Heart right ventricle (tissue), 16 donors: ENCODE measurements around the gene PIGV. TPM values are rescaled to one million over a fixed set of nuclear protein-coding genes. Genes with fewer than 3 reads are reported as not detected.
A peak's percentile ranks its signal among the peaks of the same experiment; 100 is the strongest.

Experiments used
- ATAC-seq, 8 donors: fragments of 200-7000 bp; cut with Tn5 transposase; one replicate each; pipeline ENCODE4 v1.9.1; 2020; ENCODE audit warnings: mild to moderate bottlenecking in 8 of 8, moderate library complexity in 8 of 8, moderate number of reproducible peaks in 1 of 8
- DNase-seq, 2 donors: peaks; one replicate each; pipeline ENCODE4 v3.0.0-alpha.2; 2020
- H3K27ac ChIP-seq, 10 donors: fragments of 200-600 bp; sonication (generic) in 2 of 10; one replicate each; pipeline versions ENCODE4 v1.5.0 to v1.8.0; 2020 to 2022; ENCODE audit warnings: mild to moderate bottlenecking in 3 of 10
- H3K27me3 ChIP-seq, 7 donors: fragments of 200-600 bp; one replicate each; pipeline ENCODE4 v1.8.0; 2021 to 2022; ENCODE audit warnings: mild to moderate bottlenecking in 2 of 7
- H3K36me3 ChIP-seq, 9 donors: fragments of 200-600 bp; sonication (generic) in 1 of 9; one replicate each; pipeline versions ENCODE4 v1.5.0 to v1.8.0; 2020 to 2022; ENCODE audit warnings: mild to moderate bottlenecking in 2 of 9
- H3K4me1 ChIP-seq, 9 donors: fragments of 200-600 bp; sonication (generic) in 1 of 9; one replicate each; pipeline versions ENCODE4 v1.5.0 to v1.8.0; 2020 to 2022; ENCODE audit warnings: mild to moderate bottlenecking in 4 of 9
- H3K4me3 ChIP-seq, 10 donors: fragments of 200-600 bp; sonication (generic) in 2 of 10; one replicate each; pipeline versions ENCODE4 v1.5.0 to v1.8.0; 2020 to 2022; ENCODE audit warnings: mild to moderate bottlenecking in 7 of 10, moderate library complexity in 2 of 10
- H3K9me3 ChIP-seq, 11 donors: fragments of 200-600 bp in 10 of 11; sonication (generic) in 2 of 11; one replicate each; pipeline versions ENCODE4 v1.5.0 to v1.8.0; 2013 to 2022; ENCODE audit warnings: mild to moderate bottlenecking in 2 of 11, control low read depth in 1 of 11, moderate library complexity in 1 of 11
- WGBS, 2 donors: extraction: QIAGEN DNeasy Blood & Tissue Kit; methylation state at CpG; one replicate each; pipeline ENCODE4 v1.1.7; 2013; ENCODE audit warnings: inconsistent platforms in 1 of 2; 5-methylcytosine and 5-hydroxymethylcytosine counted together
- intact Hi-C, 10 donors: fragments of 100-400 bp; cut with DNase I; formaldehyde crosslinking; loops; one replicate each; pipeline versions ENCODE4 v1.11.1 to v1.14.2; 2022
- polyA plus RNA-seq, 2 donors: library from polyadenylated mRNA; stranded (reverse); fragments of 200-250 nt; gene quantifications; one replicate each; pipeline ENCODE4 v1.2.3, GENCODE V29; 2013
- total RNA-seq, 10 donors: library from RNA; stranded (reverse); fragmentation: NEBNext Ultra II Directional in 3 of 10; extraction: Animal tissue kit (Norgen Biotek cat#: 25700) in 3 of 10; gene quantifications; one replicate each; pipeline versions ENCODE4 v1.2.1 to v1.2.4, GENCODE V29; 2021 to 2023
- TF ChIP-seq, protein P1 (sequence below), 9 donors: fragments of 200-600 bp; sonication (generic) in 2 of 9; IDR thresholded peaks; one replicate each; pipeline versions ENCODE4 v1.5.0 to v1.8.0; 2021 to 2022; ENCODE audit warnings: antibody characterized with exemption in 9 of 9, mild to moderate bottlenecking in 5 of 9, moderate library complexity in 1 of 9
- donor health status: Arrhythmogenic right ventricular cardiomyopathy.
- donor health status: ischemic (EF 13 %, LVEDD 7.1; RV severe dilation, severe dysfunction).
- donor health status: healthy with polysubstance abuse.
- donor health status: DM: no; HTN: yes; CAD: no.
- donor health status: DM: no; HTN: no; CAD: no.
- donor health status: ischemic (EF 25% LVEDD 6.9; RV normal size, moderate dysfunction).
- donor health status: ischemic (EF 25% LVEDD 5.7; RV mildly dilated, moderate dysfunction).
- donor health status: healthy.
- donor health status: DM: yes; HTN: yes; CAD: no.
- donor health status: Ischemic cardiomyopathy.
- donor health status: ischemic (EF 35%, LVEDD 5.7; RV mildly dilated, moderate dysfunction).
- donor health status: nonischemic (EF 11% LVEDD 7.7; RV severe dilation, severe dysfunction).
- donor health status: DM: yes; HTN: yes; CAD: no.
- donor health status: PGD.
- donor health status: ischemic (EF 29% LVEDD 5.4; RV normal size, mild dysfunction).
- donor health status: nonischemic (EF 23%, LVEDD 6.1; RV moderate dilation, normal function).

Gene PIGV
- total and polyA plus RNA-seq, 12 donors: 2.7 to 7.5 (median 4.1) TPM

DNA sequence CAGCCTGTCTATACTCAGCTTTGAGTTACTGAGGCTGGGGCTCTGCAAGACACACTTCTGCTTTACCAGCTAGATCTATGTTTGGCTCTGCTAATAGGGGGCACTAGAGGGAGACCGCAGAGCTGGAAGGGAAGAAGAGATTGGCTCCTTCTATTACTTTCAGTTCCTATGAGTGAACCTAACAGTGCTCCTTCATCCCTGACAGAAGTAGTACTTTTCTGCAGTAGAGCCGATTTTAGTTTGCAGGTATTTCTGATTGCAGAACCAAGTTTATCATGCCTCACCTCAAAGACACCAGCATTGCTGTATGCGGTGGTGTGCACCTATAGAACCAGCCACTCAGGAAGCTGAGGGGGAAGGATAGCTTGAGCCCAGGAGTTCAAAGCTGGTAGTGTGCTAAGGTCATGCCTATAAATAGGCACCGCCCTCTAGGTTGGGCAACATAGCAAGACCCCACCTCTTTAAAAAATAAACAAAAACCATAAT lies 33.1 kb downstream of the PIGV start:
- no peaks in the 10 kb centered on the region for H3K9me3 ChIP-seq
- H3K4me1 ChIP-seq: peaks cover 0 to 22% (median 3%) of the 10 kb centered on the region in 9 donors
- H3K27me3 ChIP-seq: no peaks in the 10 kb centered on the region
- DNase-seq (no peak), ATAC-seq (peak in 5 of 8 donors; percentile 51 to 67 (median 56))
- H3K27ac ChIP-seq: peak overlapping the region in 1 of 10 donors; percentile 38
- TF ChIP-seq, protein P1, sequence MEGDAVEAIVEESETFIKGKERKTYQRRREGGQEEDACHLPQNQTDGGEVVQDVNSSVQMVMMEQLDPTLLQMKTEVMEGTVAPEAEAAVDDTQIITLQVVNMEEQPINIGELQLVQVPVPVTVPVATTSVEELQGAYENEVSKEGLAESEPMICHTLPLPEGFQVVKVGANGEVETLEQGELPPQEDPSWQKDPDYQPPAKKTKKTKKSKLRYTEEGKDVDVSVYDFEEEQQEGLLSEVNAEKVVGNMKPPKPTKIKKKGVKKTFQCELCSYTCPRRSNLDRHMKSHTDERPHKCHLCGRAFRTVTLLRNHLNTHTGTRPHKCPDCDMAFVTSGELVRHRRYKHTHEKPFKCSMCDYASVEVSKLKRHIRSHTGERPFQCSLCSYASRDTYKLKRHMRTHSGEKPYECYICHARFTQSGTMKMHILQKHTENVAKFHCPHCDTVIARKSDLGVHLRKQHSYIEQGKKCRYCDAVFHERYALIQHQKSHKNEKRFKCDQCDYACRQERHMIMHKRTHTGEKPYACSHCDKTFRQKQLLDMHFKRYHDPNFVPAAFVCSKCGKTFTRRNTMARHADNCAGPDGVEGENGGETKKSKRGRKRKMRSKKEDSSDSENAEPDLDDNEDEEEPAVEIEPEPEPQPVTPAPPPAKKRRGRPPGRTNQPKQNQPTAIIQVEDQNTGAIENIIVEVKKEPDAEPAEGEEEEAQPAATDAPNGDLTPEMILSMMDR (IDR thresholded peaks at IDR 0.05): peak in 2 of 9 donors; percentile 11 to 48
- H3K36me3 ChIP-seq: no peaks in the 10 kb centered on the region
- intact Hi-C loops: no loop called here
- H3K4me3 ChIP-seq: no peak overlapping the region
- WGBS, 2 donors: 75 to 79% methylated on average over 4 of the region's 4 CpGs

DNA sequence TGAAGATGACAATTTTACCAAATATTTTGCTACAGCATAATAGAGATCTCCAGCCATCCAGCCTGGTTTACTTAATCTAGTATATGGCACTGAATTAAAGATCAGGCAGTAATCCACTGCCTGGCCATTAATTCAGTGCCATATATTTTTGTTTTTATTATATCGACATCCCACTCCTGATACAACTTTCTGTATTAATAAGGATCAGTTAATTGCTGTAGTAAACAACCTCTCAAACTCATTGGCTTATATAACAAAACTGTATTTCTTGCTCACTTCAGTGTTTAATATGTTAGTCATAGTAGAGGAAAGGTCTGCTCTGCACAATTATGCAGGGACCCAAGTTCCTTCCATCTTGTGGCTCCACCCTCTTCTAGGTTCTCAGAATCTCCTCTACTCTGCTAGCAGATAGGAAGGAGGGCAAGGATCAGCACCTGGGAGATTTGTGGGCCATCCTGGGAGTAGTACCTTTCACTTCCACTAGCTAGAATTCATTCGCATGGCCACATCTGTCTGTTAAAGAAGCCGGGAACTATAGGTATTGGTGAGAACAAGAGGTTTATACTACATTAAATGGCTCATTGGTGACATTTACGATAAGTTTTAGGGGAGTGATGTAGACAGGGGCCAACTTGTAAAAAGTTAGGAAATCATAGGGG lies 35.1 kb downstream of the PIGV start:
- H3K36me3 ChIP-seq: no peaks in the 10 kb centered on the region
- intact Hi-C loops: no loop called here
- no peak for ATAC-seq
- TF ChIP-seq, protein P1 (IDR thresholded peaks at IDR 0.05): no peak
- H3K27me3 ChIP-seq: no peaks in the 10 kb centered on the region
- H3K4me3 ChIP-seq: no peak overlapping the region
- H3K4me1 ChIP-seq: peaks cover 4 to 32% (median 13%) of the 10 kb centered on the region in 9 donors
- no peaks in the 10 kb centered on the region for H3K9me3 ChIP-seq
- 94 to 95% methylated on average over 4 of the region's 4 CpGs for WGBS, 2 donors
- no peak for DNase-seq
- H3K27ac ChIP-seq: no peak overlapping the region

DNA sequence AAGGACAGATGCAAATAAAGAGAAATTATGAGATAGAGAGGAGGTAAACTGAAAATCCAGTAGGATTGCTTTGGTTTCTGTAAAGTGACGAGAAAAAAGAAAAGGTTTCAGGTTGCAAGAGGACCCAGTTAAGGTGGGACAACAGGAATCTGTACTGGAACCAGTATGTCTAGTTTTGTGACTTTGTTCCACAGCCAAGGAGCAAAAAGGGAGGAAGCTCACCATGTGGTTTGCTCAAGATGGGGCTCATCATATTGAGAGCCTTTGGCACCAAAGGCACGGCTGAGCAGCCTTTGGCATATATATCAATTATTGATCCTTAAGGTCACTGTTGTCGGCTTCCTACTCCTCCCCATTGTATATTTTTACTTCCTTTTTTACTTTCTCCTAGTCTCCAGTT lies 37.0 kb downstream of the PIGV start:
- ATAC-seq (no peak), DNase-seq (no peak)
- intact Hi-C loops: no loop called here
- TF ChIP-seq, protein P1 (IDR thresholded peaks at IDR 0.05): no peak
- H3K36me3 ChIP-seq: peaks cover 0 to 6% (median 0%) of the 10 kb centered on the region in 9 donors
- no peaks in the 10 kb centered on the region for H3K9me3 ChIP-seq
- H3K27ac ChIP-seq: no peak overlapping the region
- WGBS, 2 donors: 93% methylated on average over 3 of the region's 3 CpGs
- H3K4me1 ChIP-seq: peaks cover 12 to 50% (median 32%) of the 10 kb centered on the region in 9 donors
- no peaks in the 10 kb centered on the region for H3K27me3 ChIP-seq
- no peak overlapping the region for H3K4me3 ChIP-seq

DNA sequence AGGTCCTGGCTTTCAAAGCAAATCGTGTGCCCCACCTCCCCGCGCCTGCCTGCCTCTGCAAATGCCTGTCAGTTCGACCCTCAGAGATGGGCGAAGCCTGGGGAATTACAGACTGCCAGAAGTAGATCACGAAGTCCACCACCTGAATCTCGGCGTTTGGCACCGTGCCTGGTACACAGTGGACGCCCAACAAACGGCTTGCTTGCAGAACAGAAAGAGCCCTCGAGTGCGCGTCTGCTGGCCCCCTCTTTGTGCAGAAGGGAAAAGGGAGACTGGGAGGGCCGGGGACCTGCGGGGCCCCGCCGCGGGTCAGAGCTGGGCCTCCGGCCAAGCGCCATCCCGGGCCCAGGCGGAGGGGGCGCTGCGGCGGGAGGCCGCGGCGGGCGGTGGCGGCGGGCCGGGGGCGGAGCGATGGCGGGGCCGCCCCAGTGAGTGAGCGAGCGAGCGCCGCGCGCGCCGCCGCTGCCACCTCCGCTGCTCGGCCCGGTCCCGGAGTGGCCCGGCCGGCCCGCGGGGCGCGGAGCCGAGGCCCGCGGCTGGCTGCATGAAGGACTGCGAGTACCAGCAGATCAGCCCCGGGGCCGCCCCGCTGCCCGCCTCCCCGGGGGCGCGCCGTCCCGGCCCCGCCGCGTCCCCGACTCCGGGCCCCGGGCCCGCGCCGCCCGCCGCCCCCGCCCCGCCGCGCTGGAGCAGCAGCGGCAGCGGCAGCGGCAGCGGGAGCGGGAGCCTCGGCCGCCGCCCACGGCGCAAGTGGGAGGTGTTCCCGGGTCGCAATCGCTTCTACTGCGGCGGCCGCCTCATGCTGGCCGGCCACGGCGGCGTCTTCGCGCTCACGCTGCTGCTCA lies 38.7 kb downstream of the PIGV start, which contains the start of gene ZDHHC18:
Gene ZDHHC18, plus strand, starts transcription at position 428 of the 845 bp plus-strand sequence. Its CDS starts 117 bp downstream, at position 545.
- peak within 1 kb of the TSS; percentile 13 to 90 (median 81) for H3K27ac ChIP-seq
- WGBS, 2 donors: 0 to 1% methylated on average over 43 to 103 of the region's 107 CpGs
- ATAC-seq: peak; percentile 66 to 95 (median 78)
- H3K9me3 ChIP-seq: no peaks in the 10 kb centered on the region
- DNase-seq: peak; percentile 54 to 81
- H3K36me3 ChIP-seq: peaks cover 0 to 16% (median 0%) of the 10 kb centered on the region in 9 donors
- TF ChIP-seq, protein P1 (IDR thresholded peaks at IDR 0.05): peak; percentile 31 to 71 (median 43)
- intact Hi-C loops: no loop called here
- H3K4me3 ChIP-seq: peak within 1 kb of the TSS; percentile 66 to 93 (median 73)
- H3K4me1 ChIP-seq: peaks cover 12 to 49% (median 36%) of the 10 kb centered on the region in 9 donors
- no peaks in the 10 kb centered on the region for H3K27me3 ChIP-seq
